GM18511 (cell line): ENCODE data around the gene BPIFB6.
"Not testable (repeated sequence)": the region's sequence is repeated elsewhere in the genome, so short reads cannot be mapped to it uniquely, and the experiment has no call there.

ENCODE experiments used
- ATAC-seq: cut with Tn5 transposase; IDR thresholded peaks from one replicate; pipeline ENCODE4 v1.9.1; 2021; ENCODE audit warnings: mild to moderate bottlenecking, moderate library complexity; ENCODE audit not compliant: unreplicated experiment

The BPIFB6 gene

DNA sequence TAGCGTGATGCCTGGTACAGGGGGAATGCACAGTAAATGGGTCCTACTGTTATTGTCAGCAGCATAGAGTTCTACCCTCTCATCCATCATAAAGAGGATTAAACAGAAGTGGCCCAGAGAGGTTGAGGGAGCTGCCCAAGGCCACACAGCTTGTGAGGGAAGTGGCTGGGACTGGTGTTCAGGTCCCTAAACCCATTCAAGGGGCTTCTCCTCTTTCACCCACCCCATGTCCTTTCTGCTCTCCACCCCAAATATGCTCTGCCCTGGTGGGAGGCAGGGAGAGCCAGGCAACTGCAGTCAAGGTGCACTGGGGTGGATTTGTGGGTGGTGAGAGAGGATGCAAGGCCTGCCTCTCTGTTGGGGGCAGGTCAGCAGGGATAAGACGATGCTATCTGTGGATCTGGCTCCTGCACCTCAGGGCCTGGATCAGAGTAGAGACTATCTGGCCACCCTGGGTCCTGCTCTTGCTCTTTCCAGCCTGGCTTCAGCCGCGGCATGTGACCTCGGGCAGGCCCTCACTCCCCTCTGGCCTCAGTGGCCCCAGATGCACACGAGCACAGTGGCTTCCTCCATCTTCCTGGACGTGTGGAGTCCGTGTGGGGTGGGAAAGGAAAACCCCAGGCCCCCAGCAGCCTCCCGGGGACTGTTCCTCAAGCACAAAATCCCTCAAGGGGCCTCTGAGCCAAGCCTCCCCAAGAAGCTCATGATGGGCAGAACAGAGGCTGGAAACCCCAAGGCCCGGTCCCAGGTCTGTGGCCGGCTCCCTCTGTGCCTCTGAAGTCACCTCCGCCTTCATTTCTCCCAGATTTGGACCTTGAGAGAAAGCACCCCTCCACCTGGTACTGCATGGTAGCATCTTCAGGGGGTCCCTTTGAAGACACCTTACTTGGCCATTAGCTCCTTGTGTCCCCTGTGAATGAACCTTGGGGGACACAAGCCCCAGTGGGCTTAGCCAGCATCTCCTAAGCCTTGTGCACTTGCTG is 3.4 kb upstream of the BPIFB6 start:
- ATAC-seq, result no peak

DNA sequence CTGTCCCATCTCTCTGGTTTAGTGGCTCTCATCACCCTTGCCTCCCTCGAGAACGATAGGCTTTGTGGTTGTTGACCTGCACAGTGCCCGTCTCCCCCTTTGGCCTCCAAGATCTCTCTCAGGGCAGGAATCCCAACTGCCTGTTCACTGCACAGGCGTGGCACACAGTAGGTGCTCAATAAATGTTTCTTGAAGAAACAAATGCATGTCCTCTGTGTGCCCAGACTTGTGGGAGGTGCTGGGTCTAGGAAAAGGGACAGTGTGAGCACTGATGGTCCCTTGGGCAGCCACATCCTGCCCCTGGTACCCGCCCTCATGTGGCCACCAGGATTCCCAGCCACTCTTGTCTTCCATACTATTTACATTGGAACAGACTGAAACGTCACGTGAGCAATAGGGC is 2.6 kb upstream of the BPIFB6 start:
- no peak for ATAC-seq

GRCh38 chr20:33030076-33030475 is 1.4 kb upstream of the BPIFB6 start:
- ATAC-seq, result no peak

- no peak for ATAC-seq
Observed at GRCh38 chr20:33030569-33030968, 879 bp upstream of the BPIFB6 start.

- ATAC-seq, result no peak
Observed at GRCh38 chr20:33032555-33032954, 1.1 kb downstream of the BPIFB6 start.

GRCh38 chr20:33033381-33033780 is 1.9 kb downstream of the BPIFB6 start:
- ATAC-seq, result no peak

DNA sequence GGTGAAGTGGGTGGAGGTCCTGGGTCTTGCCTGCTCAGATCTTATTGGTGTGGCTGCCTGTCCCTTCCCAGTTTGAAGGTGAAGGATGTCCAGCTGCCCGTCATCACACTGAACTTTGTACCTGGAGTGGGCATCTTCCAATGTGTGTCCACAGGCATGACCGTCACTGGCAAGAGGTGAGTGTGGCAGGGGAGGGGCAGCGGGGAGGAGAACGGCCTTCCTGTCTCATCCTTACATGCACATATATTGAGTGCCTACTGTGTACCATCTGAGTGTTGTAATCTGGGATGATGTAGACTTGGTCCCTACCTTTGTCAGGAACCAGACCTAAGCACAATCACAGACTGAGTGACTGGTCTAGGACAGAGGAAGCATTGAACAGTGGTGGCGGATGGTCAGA is 2.7 kb downstream of the BPIFB6 start:
- no peak for ATAC-seq

- no peak for ATAC-seq
Observed at GRCh38 chr20:33034901-33035492, 3.5 kb downstream of the BPIFB6 start.

- ATAC-seq, result no peak
Observed at GRCh38 chr20:33037456-33037855, 6.0 kb downstream of the BPIFB6 start.

GRCh38 chr20:33038243-33038642 is 6.8 kb downstream of the BPIFB6 start:
- ATAC-seq, result no peak

GRCh38 chr20:33042430-33042829 is 11.0 kb downstream of the BPIFB6 start:
- no peak for ATAC-seq

- no peak for ATAC-seq
Observed at GRCh38 chr20:33042983-33043730, 11.7 kb downstream of the BPIFB6 start.

DNA sequence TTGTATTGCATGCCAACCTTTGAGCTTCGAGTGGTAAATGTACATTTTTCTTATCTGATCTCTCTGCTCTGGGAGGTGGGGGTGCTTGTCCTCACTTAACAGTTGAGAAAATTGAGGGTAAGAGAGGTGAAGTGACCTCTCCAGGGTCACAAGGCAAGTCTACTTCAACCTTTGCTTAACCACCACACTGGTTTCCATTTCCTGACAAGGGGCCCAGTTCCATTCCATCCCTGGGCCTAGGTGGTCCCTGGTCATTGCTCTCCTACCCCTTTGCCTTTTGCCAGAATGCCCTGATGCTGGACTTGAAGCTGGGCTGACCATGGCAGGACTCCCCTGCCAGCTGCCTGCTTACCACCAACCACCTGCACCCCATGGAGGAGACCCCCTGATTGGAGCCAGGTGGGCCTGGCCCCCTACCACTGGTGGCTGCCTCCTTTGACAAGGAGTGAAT is 12.3 kb downstream of the BPIFB6 start:
- no peak for ATAC-seq

GRCh38 chr20:33045129-33045721 is 13.8 kb downstream of the BPIFB6 start:
- not testable (repeated sequence) for ATAC-seq

- no peak for ATAC-seq
Observed at GRCh38 chr20:33046412-33046811, 15.0 kb downstream of the BPIFB6 start.

DNA sequence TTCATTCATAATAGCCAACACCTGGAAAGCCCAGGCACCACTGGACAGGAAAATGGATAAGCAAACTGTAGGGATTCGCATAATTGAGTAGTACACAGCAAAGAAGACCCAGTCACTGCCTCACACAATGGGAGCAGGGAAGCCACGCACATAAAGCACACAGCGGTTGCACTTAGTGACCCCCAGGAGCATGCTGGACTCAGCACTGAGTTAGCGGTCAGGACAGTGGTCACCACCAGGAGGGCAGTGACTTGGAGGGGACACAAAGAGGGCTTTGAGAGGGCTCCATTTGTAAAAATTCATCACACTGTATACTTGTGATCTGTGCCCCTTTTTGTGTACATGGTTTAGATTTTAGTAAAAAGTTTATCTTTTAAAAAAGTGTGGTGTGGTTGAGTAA is 19.9 kb downstream of the BPIFB6 start:
- ATAC-seq, result no peak

- ATAC-seq, result no peak
Observed at GRCh38 chr20:33053291-33054106, 22.1 kb downstream of the BPIFB6 start, which contains the start of gene BPIFB3. Gene BPIFB3 (plus strand): TSS chr20:33053903. CDS start chr20:33055436, 1,533 bp downstream.

GRCh38 chr20:33054381-33054780 is 22.9 kb downstream of the BPIFB6 start:
- ATAC-seq, result no peak

- ATAC-seq, result no peak
Observed at GRCh38 chr20:33054791-33055190, 23.3 kb downstream of the BPIFB6 start.

DNA sequence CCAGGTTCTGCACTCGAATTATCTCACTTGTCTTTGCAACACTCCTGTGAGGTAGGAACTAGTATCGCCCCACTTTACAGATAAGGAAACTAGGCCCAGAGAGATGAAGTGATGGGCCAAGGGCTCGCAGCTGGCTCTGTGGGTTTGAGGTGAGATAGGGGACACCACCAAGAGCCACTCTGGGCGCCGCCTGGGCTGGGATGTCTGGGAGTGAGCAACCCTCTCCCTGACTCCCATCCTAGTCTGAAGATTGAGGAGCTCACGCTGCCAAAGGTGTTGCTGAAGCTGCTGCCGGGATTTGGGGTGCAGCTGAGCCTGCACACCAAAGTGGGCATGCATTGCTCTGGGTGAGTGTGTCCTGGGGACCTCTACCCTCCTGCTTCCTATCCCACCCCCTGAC is 27.7 kb downstream of the BPIFB6 start:
- ATAC-seq, result no peak
